K562 (cell line): ENCODE measurements around the gene RAD54L. TPM values are rescaled to one million over a fixed set of nuclear protein-coding genes. Genes with fewer than 3 reads are reported as not detected.

ENCODE experiments used
- ARNT ChIP-seq, 2 experiments: fragments of 450-650 bp; IDR thresholded peaks; 2 replicates each; pipeline ENCODE4 v1.6.1; 2016; ENCODE audit warnings: mild to moderate bottlenecking in 1 of 2
- BRCA1 ChIP-seq, 2 experiments: fragments of 450-650 bp in 1 of 2; sonication (generic) in 1 of 2; formaldehyde crosslinking in 1 of 2; IDR thresholded peaks; 2 replicates each; pipeline versions ENCODE4 v1.5.0 to v1.6.1; 2017 to 2020; ENCODE audit warnings: mild to moderate bottlenecking in 1 of 2, missing genetic modification reagents in 1 of 2
- GATAD2A ChIP-seq: fragments of 450-650 bp; IDR thresholded peaks from 2 replicates; pipeline ENCODE4 v1.6.1; 2017
- HCFC1 ChIP-seq: IDR thresholded peaks from 2 replicates; pipeline ENCODE4 v1.6.1; 2012; ENCODE audit warnings: low read depth, low read length, improper control_type of control experiment
- HNRNPK ChIP-seq: fragments of 200-400 bp; formaldehyde crosslinking; IDR thresholded peaks from one replicate; pipeline ENCODE4 v1.6.1; 2018; ENCODE audit warnings: mild to moderate bottlenecking, low read depth, low read length; ENCODE audit not compliant: poor library complexity, severe bottlenecking
- JUN ChIP-seq, 2 experiments: sonication (generic) in 1 of 2; formaldehyde crosslinking in 1 of 2; IDR thresholded peaks; 2 replicates each; pipeline versions ENCODE4 v1.6.1 to v1.8.0; 2012 to 2022; ENCODE audit warnings: borderline replicate concordance in 2 of 2, mild to moderate bottlenecking in 2 of 2, improper control_type of control experiment in 1 of 2, low read depth in 1 of 2, low read length in 1 of 2, missing genetic modification reagents in 1 of 2
- KDM4B ChIP-seq, 2 experiments: fragments of 450-650 bp in 1 of 2; sonication (generic) in 1 of 2; IDR thresholded peaks; 2 replicates each; pipeline ENCODE4 v1.6.1; 2016 to 2017; ENCODE audit warnings: borderline replicate concordance in 2 of 2, antibody characterized with exemption in 1 of 2, low read depth in 1 of 2, mild to moderate bottlenecking in 1 of 2
- MECOM ChIP-seq: fragments of 250-450 bp; sonication (Bioruptor Pico); IDR thresholded peaks from 2 replicates; pipeline ENCODE4 v1.8.0; 2022; ENCODE audit warnings: inconsistent platforms
- PCBP2 ChIP-seq: fragments of 200-400 bp; formaldehyde crosslinking; IDR thresholded peaks from 2 replicates; pipeline ENCODE4 v1.6.1; 2018; ENCODE audit warnings: low read length, low read depth, mild to moderate bottlenecking, moderate library complexity; ENCODE audit not compliant: poor library complexity, severe bottlenecking
- RB1 ChIP-seq: fragments of 450-650 bp; IDR thresholded peaks from 2 replicates; pipeline ENCODE4 v1.6.1; 2017; ENCODE audit warnings: low read depth, mild to moderate bottlenecking
- RBM34 ChIP-seq: fragments of 200-400 bp; formaldehyde crosslinking; IDR thresholded peaks from 2 replicates; pipeline ENCODE4 v1.6.1; 2018; ENCODE audit warnings: low read length, borderline replicate concordance; ENCODE audit not compliant: insufficient read depth
- SNIP1 ChIP-seq: fragments of 450-650 bp; IDR thresholded peaks from 2 replicates; pipeline ENCODE4 v1.7.1; 2017; ENCODE audit warnings: low read depth, mild to moderate bottlenecking
- SPI1 ChIP-seq: IDR thresholded peaks from 2 replicates; pipeline ENCODE4 v1.6.1; 2011; ENCODE audit warnings: low read depth, low read length, control low read depth, borderline replicate concordance
- TGIF2 ChIP-seq: sonication (generic); formaldehyde crosslinking; IDR thresholded peaks from 2 replicates; pipeline ENCODE4 v1.8.1; 2022; ENCODE audit warnings: mild to moderate bottlenecking, missing genetic modification reagents, moderate library complexity
- ZNF395 ChIP-seq: fragments of 200-800 bp; sonication (Bioruptor generic); IDR thresholded peaks from 2 replicates; pipeline ENCODE4 v1.6.1; 2017; ENCODE audit warnings: missing genetic modification characterization, missing compliant biosample characterization
- polyA plus RNA-seq, 8 experiments: library from polyadenylated mRNA; depleted of rRNA in 4 of 8; stranded (reverse) in 5 of 8; unstranded in 3 of 8; fragments of >200 nt; fragmentation: Nextera tagmentation in 2 of 8; fragmentation: Illumina TruSeq in 1 of 8; extraction: Ambion mirVana in 2 of 8; extraction: Trizol in 1 of 8; gene quantifications; 2 replicates each; pipeline versions ENCODE4 v1.2.1 to v1.2.3, GENCODE V29; 2011 to 2014; ENCODE audit warnings: inconsistent platforms in 1 of 8, missing spikeins in 1 of 8
- total RNA-seq, 7 experiments: library from RNA; depleted of rRNA in 6 of 7; stranded (reverse); fragments of >200 nt in 6 of 7; fragmentation: Illumina TruSeq in 2 of 7; extraction: Trizol in 2 of 7; gene quantifications; 2 replicates each; pipeline versions ENCODE4 v1.2.1 to v1.2.3, GENCODE V29; 2011 to 2021; ENCODE audit warnings: low replicate concordance in 1 of 7
- TF ChIP-seq, protein P1 (sequence below): fragments of 450-650 bp; IDR thresholded peaks from 2 replicates; pipeline ENCODE4 v1.6.1; 2016; ENCODE audit warnings: mild to moderate bottlenecking
- TF ChIP-seq, protein P2 (sequence below): fragments of 250-450 bp; sonication (Bioruptor Pico); IDR thresholded peaks from 2 replicates; pipeline ENCODE4 v1.5.0; 2022; ENCODE audit warnings: mild to moderate bottlenecking

RAD54L gene
- total and polyA plus RNA-seq, 9 of the 15 experiments (the other 6 are each of a cell fraction or from before 2014, with no cell fraction given) = 17.9 to 92.3 (median 37.5) TPM

DNA sequence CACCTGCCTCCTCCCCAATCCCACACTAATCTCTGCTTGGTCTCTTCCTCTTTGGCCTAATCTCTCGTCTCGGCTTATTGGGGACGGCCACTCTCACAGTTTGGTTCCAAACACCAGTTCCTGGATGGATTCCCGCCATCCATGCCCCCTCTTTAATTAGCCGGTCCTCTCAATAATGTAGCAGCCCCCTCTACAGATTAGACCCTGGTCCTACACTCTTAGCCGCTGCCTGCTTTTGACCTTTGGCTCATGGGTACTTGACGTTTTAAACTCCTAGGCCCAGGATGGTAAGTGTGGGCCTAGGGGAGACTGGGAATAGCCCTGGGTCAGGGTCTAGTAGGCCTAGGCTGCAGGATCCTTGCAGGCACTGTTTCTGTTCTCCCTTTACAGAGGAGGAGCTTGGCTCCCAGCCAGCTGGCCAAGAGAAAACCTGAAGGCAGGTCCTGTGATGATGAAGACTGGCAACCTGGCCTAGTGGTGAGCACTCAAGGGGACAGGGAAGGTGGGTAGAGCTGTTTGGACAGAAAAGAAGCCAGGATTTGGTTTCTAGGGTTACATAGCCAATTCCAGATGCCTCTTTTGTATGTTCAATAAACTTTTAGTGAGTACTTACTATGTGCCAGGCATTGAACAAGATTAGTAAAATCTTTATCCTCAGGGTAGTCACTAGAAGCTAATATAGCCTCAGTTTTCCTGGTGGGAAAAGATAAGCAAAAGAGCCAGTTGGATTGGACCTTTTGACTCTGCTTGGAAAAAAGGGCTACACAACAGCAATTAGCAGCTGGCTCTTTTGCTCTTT lies 758 bp downstream of the RAD54L start (continued):
- TF ChIP-seq, protein P1, sequence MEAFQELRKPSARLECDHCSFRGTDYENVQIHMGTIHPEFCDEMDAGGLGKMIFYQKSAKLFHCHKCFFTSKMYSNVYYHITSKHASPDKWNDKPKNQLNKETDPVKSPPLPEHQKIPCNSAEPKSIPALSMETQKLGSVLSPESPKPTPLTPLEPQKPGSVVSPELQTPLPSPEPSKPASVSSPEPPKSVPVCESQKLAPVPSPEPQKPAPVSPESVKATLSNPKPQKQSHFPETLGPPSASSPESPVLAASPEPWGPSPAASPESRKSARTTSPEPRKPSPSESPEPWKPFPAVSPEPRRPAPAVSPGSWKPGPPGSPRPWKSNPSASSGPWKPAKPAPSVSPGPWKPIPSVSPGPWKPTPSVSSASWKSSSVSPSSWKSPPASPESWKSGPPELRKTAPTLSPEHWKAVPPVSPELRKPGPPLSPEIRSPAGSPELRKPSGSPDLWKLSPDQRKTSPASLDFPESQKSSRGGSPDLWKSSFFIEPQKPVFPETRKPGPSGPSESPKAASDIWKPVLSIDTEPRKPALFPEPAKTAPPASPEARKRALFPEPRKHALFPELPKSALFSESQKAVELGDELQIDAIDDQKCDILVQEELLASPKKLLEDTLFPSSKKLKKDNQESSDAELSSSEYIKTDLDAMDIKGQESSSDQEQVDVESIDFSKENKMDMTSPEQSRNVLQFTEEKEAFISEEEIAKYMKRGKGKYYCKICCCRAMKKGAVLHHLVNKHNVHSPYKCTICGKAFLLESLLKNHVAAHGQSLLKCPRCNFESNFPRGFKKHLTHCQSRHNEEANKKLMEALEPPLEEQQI = peak; percentile 28; the same call in 1 of the 2 replicates
- TF ChIP-seq RB1 = peak; percentile 26; the same call in 1 of the 2 replicates
- no peak for TF ChIP-seq BRCA1 (IDR thresholded peaks at IDR 0.05)
- 0 out of 2 replicates have a peak, but pooled peaks have one; percentile 16 for TF ChIP-seq BRCA1 (CRISPR knock-in tag; IDR thresholded peaks at IDR 0.05)
- TF ChIP-seq, protein P2, sequence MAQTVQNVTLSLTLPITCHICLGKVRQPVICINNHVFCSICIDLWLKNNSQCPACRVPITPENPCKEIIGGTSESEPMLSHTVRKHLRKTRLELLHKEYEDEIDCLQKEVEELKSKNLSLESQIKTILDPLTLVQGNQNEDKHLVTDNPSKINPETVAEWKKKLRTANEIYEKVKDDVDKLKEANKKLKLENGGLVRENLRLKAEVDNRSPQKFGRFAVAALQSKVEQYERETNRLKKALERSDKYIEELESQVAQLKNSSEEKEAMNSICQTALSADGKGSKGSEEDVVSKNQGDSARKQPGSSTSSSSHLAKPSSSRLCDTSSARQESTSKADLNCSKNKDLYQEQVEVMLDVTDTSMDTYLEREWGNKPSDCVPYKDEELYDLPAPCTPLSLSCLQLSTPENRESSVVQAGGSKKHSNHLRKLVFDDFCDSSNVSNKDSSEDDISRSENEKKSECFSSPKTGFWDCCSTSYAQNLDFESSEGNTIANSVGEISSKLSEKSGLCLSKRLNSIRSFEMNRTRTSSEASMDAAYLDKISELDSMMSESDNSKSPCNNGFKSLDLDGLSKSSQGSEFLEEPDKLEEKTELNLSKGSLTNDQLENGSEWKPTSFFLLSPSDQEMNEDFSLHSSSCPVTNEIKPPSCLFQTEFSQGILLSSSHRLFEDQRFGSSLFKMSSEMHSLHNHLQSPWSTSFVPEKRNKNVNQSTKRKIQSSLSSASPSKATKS = no peak
- no peak for TF ChIP-seq RBM34
- no peak for TF ChIP-seq ZNF395
- no peak for TF ChIP-seq SNIP1
- no peak for TF ChIP-seq PCBP2
- no peak for TF ChIP-seq JUN (IDR thresholded peaks at IDR 0.05; ENCODE audit: borderline replicate concordance, low read depth, low read length)
- no peak for TF ChIP-seq JUN (CRISPR knock-in tag; IDR thresholded peaks at IDR 0.05; ENCODE audit: borderline replicate concordance)
- no peak for TF ChIP-seq HNRNPK
- TF ChIP-seq SPI1 = peak; percentile 60; the same call in 1 of the 2 replicates
- TF ChIP-seq HCFC1 = no peak
- TF ChIP-seq GATAD2A = no peak
- TF ChIP-seq TGIF2 (CRISPR knock-in tag) = no peak
- TF ChIP-seq KDM4B (IDR thresholded peaks at IDR 0.05; ENCODE audit: borderline replicate concordance in 2 of 2, low read depth in 1 of 2) = 0 out of 4 replicates have a peak, but pooled peaks of 1 of the 2 experiments have one; percentile 42
- no peak for TF ChIP-seq ARNT (IDR thresholded peaks at IDR 0.05)
- TF ChIP-seq MECOM (CRISPR knock-in tag) = no peak
